Measurements from ENCODE around the gene RASA2. TPM values are rescaled to one million over a fixed set of nuclear protein-coding genes. Genes with fewer than 3 reads are reported as not detected.

RASA2 gene
- polyA plus RNA-seq, 1 of the 3 experiments (the other 2 are of a cell fraction), result 2.4 TPM

GRCh38 chr3:141629976-141630375 is 143.1 kb downstream of the RASA2 start:
- WGBS (ENCODE audit: low lambda C conversion rate), result 56% methylated on average over 9 of the region's 9 CpGs
- CTCF ChIA-PET, result no interaction called here
- H2AFZ ChIP-seq (ENCODE audit: low read depth), result no peak overlapping the region

GRCh38 chr3:141632779-141633374 is 146.1 kb downstream of the RASA2 start:
- TF ChIP-seq RCOR1 (IDR thresholded peaks at IDR 0.05; ENCODE audit: low read length) (no peak), USF2 (IDR thresholded peaks at IDR 0.05; ENCODE audit: borderline replicate concordance, low read depth, low read length) (no peak), ELF1 (IDR thresholded peaks at IDR 0.05) (no peak), RFX5 (IDR thresholded peaks at IDR 0.05; ENCODE audit: low read length) (no peak), CTCF (IDR thresholded peaks at IDR 0.05) (no peak), TCF12 (IDR thresholded peaks at IDR 0.05) (no peak), RAD21 (IDR thresholded peaks at IDR 0.05; ENCODE audit: low read length) (no peak), JUND (IDR thresholded peaks at IDR 0.05) (no peak), ZBTB33 (IDR thresholded peaks at IDR 0.05; ENCODE audit: borderline replicate concordance, low read depth) (no peak), MXI1 (IDR thresholded peaks at IDR 0.05; ENCODE audit: low read depth, low read length) (no peak), GATA2 (CRISPR knock-in tag; IDR thresholded peaks at IDR 0.05) (no peak), SIN3A (IDR thresholded peaks at IDR 0.05; ENCODE audit: borderline replicate concordance, low read depth, low read length) (no peak), FOXM1 (IDR thresholded peaks at IDR 0.05; ENCODE audit: low read depth) (no peak), MEF2A (IDR thresholded peaks at IDR 0.05; ENCODE audit: borderline replicate concordance, low read depth) (no peak), PBX3 (IDR thresholded peaks at IDR 0.05) (no peak), NFIC (IDR thresholded peaks at IDR 0.05; ENCODE audit: borderline replicate concordance) (no peak), POLR2AphosphoS5 (IDR thresholded peaks at IDR 0.05; ENCODE audit: low read depth, low read length) (no peak), CHD2 (IDR thresholded peaks at IDR 0.05; ENCODE audit: low read length, partially characterized antibody) (no peak), IRF3 (IDR thresholded peaks at IDR 0.05; ENCODE audit: low read depth, low read length) (no peak), FOXJ3 (CRISPR knock-in tag; IDR thresholded peaks at IDR 0.05) (no peak)
- H3K9me2 ChIP-seq, result no peaks in the 10 kb centered on the region
- DNase-seq, result no peak
- no peaks in the 10 kb centered on the region for H3K27me3 ChIP-seq (ENCODE audit: insufficient read depth)
- no peaks in the 10 kb centered on the region for H3K9me3 ChIP-seq
- POLR2A ChIA-PET, result no interaction called here
- H3K36me3 ChIP-seq (replicated peaks in 1 of 2; ENCODE audit: control insufficient read depth in 1 of 2, insufficient read depth in 2 of 2, low read length in 1 of 2), result no peaks in the 10 kb centered on the region
- CTCF ChIA-PET, result no interaction called here
- no peaks in the 10 kb centered on the region for H3K4me1 ChIP-seq (ENCODE audit: control insufficient read depth in 1 of 2, insufficient read depth in 2 of 2, low read depth in 1 of 2, low read length in 1 of 2)
- no peak overlapping the region for H3K27ac ChIP-seq (ENCODE audit: low read depth in 2 of 2, low read length in 1 of 2)
- H3K4me2 ChIP-seq, result no peak overlapping the region
- no peak overlapping the region for H3K4me3 ChIP-seq (ENCODE audit: low read depth in 2 of 2, low read length in 1 of 2)
- H3F3A ChIP-seq (replicated peaks; ENCODE audit: insufficient read depth), result no peaks in the 10 kb centered on the region
- no peak overlapping the region for H2AFZ ChIP-seq (ENCODE audit: low read depth)
- no peak overlapping the region for H3K9ac ChIP-seq
- no peaks in the 10 kb centered on the region for H4K20me1 ChIP-seq (ENCODE audit: insufficient read depth)
- WGBS (ENCODE audit: low lambda C conversion rate), result 83% methylated on average over 4 of the region's 4 CpGs
- H3K79me2 ChIP-seq (ENCODE audit: insufficient read depth), result no peaks in the 10 kb centered on the region

More at GRCh38 chr3:141629976-141630375, 143.1 kb downstream of the RASA2 start:
- no peaks in the 10 kb centered on the region for H3K36me3 ChIP-seq (replicated peaks in 1 of 2; ENCODE audit: control insufficient read depth in 1 of 2, insufficient read depth in 2 of 2, low read length in 1 of 2)
- H3K4me3 ChIP-seq (ENCODE audit: low read depth in 2 of 2, low read length in 1 of 2), result no peak overlapping the region
- H3K9ac ChIP-seq, result no peak overlapping the region
- no peaks in the 10 kb centered on the region for H3F3A ChIP-seq (replicated peaks; ENCODE audit: insufficient read depth)
- H4K20me1 ChIP-seq (ENCODE audit: insufficient read depth), result no peaks in the 10 kb centered on the region
- no peak overlapping the region for H3K27ac ChIP-seq (ENCODE audit: low read depth in 2 of 2, low read length in 1 of 2)
- no peak for TF ChIP-seq EP300 (IDR thresholded peaks at IDR 0.05; ENCODE audit: borderline replicate concordance in 1 of 2, low read depth in 1 of 2, low read length in 1 of 2)
- H3K4me1 ChIP-seq (ENCODE audit: control insufficient read depth in 1 of 2, insufficient read depth in 2 of 2, low read depth in 1 of 2, low read length in 1 of 2), result no peaks in the 10 kb centered on the region; a peak in 1 of 4 replicates
- H3K9me3 ChIP-seq, result no peaks in the 10 kb centered on the region
- no peak overlapping the region for H3K4me2 ChIP-seq
- no peaks in the 10 kb centered on the region for H3K9me2 ChIP-seq
- POLR2A ChIA-PET, result no interaction called here
- no peaks in the 10 kb centered on the region for H3K79me2 ChIP-seq (ENCODE audit: insufficient read depth)
- H3K27me3 ChIP-seq (ENCODE audit: insufficient read depth), result no peaks in the 10 kb centered on the region
- DNase-seq, result no peak
